RWPE1 (cell line): ENCODE data around the gene SH3GL1.

Source experiments
- CTCF ChIA-PET: fragments of 350-600 bp; sonication (Branson Sonifier 250); formaldehyde crosslinking; extraction: SDS; loops from one replicate; lab custom pipeline; 2021; lab: Yijun Ruan, JAX
- POLR2A ChIA-PET: fragments of 400-600 bp; formaldehyde crosslinking; extraction: SDS; loops from one replicate; lab custom pipeline; 2020; ENCODE audit warnings: antibody characterized with exemption; ENCODE audit not compliant: low non-redundant PET; lab: Yijun Ruan, JAX
- DNase-seq: peaks from one replicate; pipeline ENCODE4 v3.0.0; 2012; ENCODE audit warnings: low spot score
- H3K27ac ChIP-seq: fragments of 450-650 bp; 2 replicates; pipeline ENCODE4 v1.5.1; 2017
- CTCF ChIP-seq: fragments of 450-650 bp; conservative IDR thresholded peaks from 2 replicates; pipeline ENCODE4 v1.5.1; 2017; ENCODE audit warnings: low read depth, mild to moderate bottlenecking

The SH3GL1 gene

GRCh38 chr19:4368128-4368820 lies 32.1 kb downstream of the SH3GL1 start:
- no peak for TF ChIP-seq CTCF
- no peak for DNase-seq

GRCh38 chr19:4367781-4368127 lies 32.6 kb downstream of the SH3GL1 start:
- TF ChIP-seq CTCF, result no peak
- ChIA-PET POLR2A (no interaction called here), CTCF (interaction anchor here (0.8 kb wide), 1 partner anchor 23 kb away, joined by 4 read pairs; no protein-coding TSS in a partner anchor)
- H3K27ac ChIP-seq, result peak overlapping the region; percentile 99
- no peak for DNase-seq

More at GRCh38 chr19:4368128-4368820, 32.1 kb downstream of the SH3GL1 start:
- ChIA-PET CTCF (interaction anchor here (0.6 to 0.8 kb wide), 2 partner anchors 22 to 228 kb away, joined by 3 to 4 read pairs; no protein-coding TSS in a partner anchor), POLR2A (no interaction called here)
- peak overlapping the region; percentile 99 for H3K27ac ChIP-seq

GRCh38 chr19:4367336-4367723 lies 33.0 kb downstream of the SH3GL1 start:
- POLR2A ChIA-PET, result no interaction called here
- CTCF ChIA-PET, result interaction anchor here (1.1 kb wide), 1 partner anchor 25 kb away, joined by 3 read pairs; no protein-coding TSS in a partner anchor
- TF ChIP-seq CTCF, result no peak
- H3K27ac ChIP-seq, result peak overlapping the region; percentile 99
- no peak for DNase-seq

GRCh38 chr19:4366666-4367335 lies 33.5 kb downstream of the SH3GL1 start:
- ChIA-PET POLR2A (no interaction called here), CTCF (interaction anchor here (1.1 kb wide), 1 partner anchor 25 kb away, joined by 3 read pairs; no protein-coding TSS in a partner anchor)
- H3K27ac ChIP-seq, result peak overlapping the region; percentile 99
- no peak for DNase-seq
- TF ChIP-seq CTCF, result no peak

GRCh38 chr19:4365791-4366665 lies 34.3 kb downstream of the SH3GL1 start:
- TF ChIP-seq CTCF, result no peak
- DNase-seq, result no peak
- ChIA-PET CTCF (interaction anchor here (0.6 to 1.4 kb wide), 4 partner anchors 26 to 270 kb away, joined by 3 to 4 read pairs (median 3); no protein-coding TSS in a partner anchor), POLR2A (no interaction called here)
- H3K27ac ChIP-seq, result peak overlapping the region; percentile 99

- DNase-seq, result no peak
- ChIA-PET CTCF (interaction anchor here (0.6 to 1.4 kb wide), 2 partner anchors 128 to 271 kb away, joined by 3 to 4 read pairs; no protein-coding TSS in a partner anchor), POLR2A (no interaction called here)
- H3K27ac ChIP-seq, result peak overlapping the region; percentile 99
- TF ChIP-seq CTCF, result no peak
Observed at GRCh38 chr19:4365341-4365740, 35.0 kb downstream of the SH3GL1 start.
